NT2/D1 (cell line): ENCODE data around the gene RGS12.
"Not testable (repeated sequence)": the region's sequence is repeated elsewhere in the genome, so short reads cannot be mapped to it uniquely, and the experiment has no call there.

ENCODE experiments used
- DNase-seq: peaks from one replicate; pipeline ENCODE4 v3.0.0-alpha.2; 2011; ENCODE audit warnings: low read depth, low spot score
- H3K27me3 ChIP-seq: 2 replicates; pipeline ENCODE4 v1.6.0; 2011; ENCODE audit warnings: mild to moderate bottlenecking; ENCODE audit not compliant: insufficient read length, insufficient read depth
- H3K36me3 ChIP-seq: 2 replicates; pipeline ENCODE4 v1.6.1; 2011; ENCODE audit warnings: mild to moderate bottlenecking, low read length, mixed read lengths; ENCODE audit not compliant: insufficient read depth, insufficient read length
- H3K4me1 ChIP-seq: 2 replicates; pipeline ENCODE4 v1.5.1; 2011; ENCODE audit not compliant: insufficient read depth, insufficient read length
- H3K4me3 ChIP-seq: 2 replicates; pipeline ENCODE4 v1.5.1; 2011; ENCODE audit warnings: low read depth; ENCODE audit not compliant: insufficient read length
- H3K9ac ChIP-seq: 2 replicates; pipeline ENCODE4 v1.6.0; 2011; ENCODE audit warnings: low read depth; ENCODE audit not compliant: insufficient read length
- H3K9me3 ChIP-seq: 2 replicates; pipeline ENCODE4 v1.5.1; 2011; ENCODE audit warnings: mild to moderate bottlenecking, low read length; ENCODE audit not compliant: insufficient read depth
- SUZ12 ChIP-seq: IDR thresholded peaks from 2 replicates; pipeline ENCODE4 v1.6.1; 2011; ENCODE audit not compliant: insufficient read length, insufficient read depth; ENCODE audit errors: extremely low read depth
- YY1 ChIP-seq: IDR thresholded peaks from 2 replicates; pipeline ENCODE4 v1.6.1; 2011; ENCODE audit not compliant: insufficient read length, insufficient read depth
- ZNF274 ChIP-seq: IDR thresholded peaks from 2 replicates; pipeline ENCODE4 v1.6.1; 2011; ENCODE audit warnings: mild to moderate bottlenecking, low read depth, low read length

RGS12 gene

GRCh38 chr4:3299122-3299975, 6.5 kb downstream of the RGS12 start:
- H3K9ac ChIP-seq, result no peak overlapping the region
- H3K9me3 ChIP-seq, result no peaks in the 10 kb centered on the region
- no peak for DNase-seq
- no peaks in the 10 kb centered on the region for H3K27me3 ChIP-seq
- H3K36me3 ChIP-seq, result peaks cover 11% of the 10 kb centered on the region
- H3K4me3 ChIP-seq, result no peak overlapping the region
- peaks cover 16% of the 10 kb centered on the region for H3K4me1 ChIP-seq
- no peak for TF ChIP-seq SUZ12
- no peak for TF ChIP-seq YY1
- TF ChIP-seq ZNF274, result no peak

GRCh38 chr4:3299976-3300671, 7.3 kb downstream of the RGS12 start:
- H3K9ac ChIP-seq, result no peak overlapping the region
- H3K4me3 ChIP-seq, result no peak overlapping the region
- H3K9me3 ChIP-seq, result no peaks in the 10 kb centered on the region
- peaks cover 8% of the 10 kb centered on the region for H3K36me3 ChIP-seq
- no peaks in the 10 kb centered on the region for H3K27me3 ChIP-seq
- DNase-seq, result no peak
- peaks cover 15% of the 10 kb centered on the region for H3K4me1 ChIP-seq
- no peak for TF ChIP-seq YY1
- no peak for TF ChIP-seq SUZ12
- no peak for TF ChIP-seq ZNF274

- H3K9ac ChIP-seq, DNase-seq, H3K36me3 ChIP-seq, H3K9me3 ChIP-seq, H3K27me3 ChIP-seq, H3K4me3 ChIP-seq: not testable (repeated sequence)
- peaks cover 18% of the 10 kb centered on the region for H3K4me1 ChIP-seq
Measured at GRCh38 chr4:3300882-3301281, 8.1 kb downstream of the RGS12 start.

GRCh38 chr4:3301450-3302172, 8.8 kb downstream of the RGS12 start:
- TF ChIP-seq YY1 (no peak), ZNF274 (no peak), SUZ12 (no peak)
- DNase-seq, result no peak
- H3K4me1 ChIP-seq, result peaks cover 22% of the 10 kb centered on the region
- H3K27me3 ChIP-seq, result no peaks in the 10 kb centered on the region
- H3K9ac ChIP-seq, result no peak overlapping the region
- no peak overlapping the region for H3K4me3 ChIP-seq
- H3K36me3 ChIP-seq, result no peaks in the 10 kb centered on the region
- H3K9me3 ChIP-seq, result no peaks in the 10 kb centered on the region

- no peak overlapping the region for H3K4me3 ChIP-seq
- no peaks in the 10 kb centered on the region for H3K36me3 ChIP-seq
- peaks cover 20% of the 10 kb centered on the region for H3K4me1 ChIP-seq
- no peak for TF ChIP-seq ZNF274
- no peak for TF ChIP-seq YY1
- TF ChIP-seq SUZ12, result no peak
- no peak for DNase-seq
- H3K27me3 ChIP-seq, result no peaks in the 10 kb centered on the region
- no peak overlapping the region for H3K9ac ChIP-seq
- H3K9me3 ChIP-seq, result no peaks in the 10 kb centered on the region
Measured at GRCh38 chr4:3302173-3302785, 9.5 kb downstream of the RGS12 start.

GRCh38 chr4:3302786-3303564, 10.2 kb downstream of the RGS12 start:
- Histone ChIP-seq H3K9ac (no peak overlapping the region), H3K4me1 (peaks cover 20% of the 10 kb centered on the region), H3K27me3 (no peaks in the 10 kb centered on the region), H3K36me3 (no peaks in the 10 kb centered on the region), H3K4me3 (no peak overlapping the region), H3K9me3 (no peaks in the 10 kb centered on the region)
- TF ChIP-seq SUZ12, result no peak
- TF ChIP-seq YY1, result no peak
- TF ChIP-seq ZNF274, result no peak
- DNase-seq, result no peak
